AG08395 (cell line): ENCODE data around the gene TOE1.
"Not testable (repeated sequence)": the region's sequence is repeated elsewhere in the genome, so short reads cannot be mapped to it uniquely, and the experiment has no call there.

Source experiments
- DNase-seq: peaks from one replicate; pipeline ENCODE4 v3.0.0; 2012; ENCODE audit warnings: mixed read lengths, low spot score

Gene TOE1

GRCh38 chr1:45339789-45340558 is at the start of gene TOE1, which contains the start of gene MUTYH:
TSS of gene TOE1 (plus strand) at chr1:45340170. CDS start at chr1:45340253, 83 bp downstream.
TSS of gene MUTYH (minus strand) at chr1:45340440. CDS start at chr1:45334505, 5,935 bp downstream.
- DNase-seq = peak; percentile 96

GRCh38 chr1:45291002-45291401 is 49.0 kb upstream of the TOE1 start:
- not testable (repeated sequence) for DNase-seq

- no peak for DNase-seq
Measured at GRCh38 chr1:45291716-45292115, 48.3 kb upstream of the TOE1 start.

- no peak for DNase-seq
Measured at GRCh38 chr1:45297666-45298356, 42.2 kb upstream of the TOE1 start.

- DNase-seq = no peak
Measured at GRCh38 chr1:45299296-45299695, 40.7 kb upstream of the TOE1 start.

- DNase-seq = peak; percentile 71
Measured at GRCh38 chr1:45299981-45300668, 39.8 kb upstream of the TOE1 start.

GRCh38 chr1:45300669-45300997 is 39.3 kb upstream of the TOE1 start:
- DNase-seq = no peak

GRCh38 chr1:45302505-45303150 is 37.3 kb upstream of the TOE1 start:
- no peak for DNase-seq

- DNase-seq = peak; percentile 99
Measured at GRCh38 chr1:45303520-45304310, 36.3 kb upstream of the TOE1 start.

- no peak for DNase-seq
Measured at GRCh38 chr1:45304311-45305081, 35.5 kb upstream of the TOE1 start.

GRCh38 chr1:45305231-45305630 is 34.7 kb upstream of the TOE1 start:
- no peak for DNase-seq

- DNase-seq = no peak
Measured at GRCh38 chr1:45306319-45306718, 33.7 kb upstream of the TOE1 start.

- DNase-seq = no peak
Measured at GRCh38 chr1:45306905-45307304, 33.1 kb upstream of the TOE1 start.

- DNase-seq = no peak
Measured at GRCh38 chr1:45314266-45314665, 25.7 kb upstream of the TOE1 start.

- no peak for DNase-seq
Measured at GRCh38 chr1:45317166-45317565, 22.8 kb upstream of the TOE1 start.

- no peak for DNase-seq
Measured at GRCh38 chr1:45319761-45320160, 20.2 kb upstream of the TOE1 start.

GRCh38 chr1:45321444-45321843 is 18.5 kb upstream of the TOE1 start:
- DNase-seq = no peak

GRCh38 chr1:45322486-45323040 is 17.4 kb upstream of the TOE1 start:
- no peak for DNase-seq

- DNase-seq = no peak
Measured at GRCh38 chr1:45325851-45326506, 14.0 kb upstream of the TOE1 start.
